GM19239 (cell line): ENCODE results near the gene SLC19A1.

Experiments used
- DNase-seq: peaks from one replicate; pipeline ENCODE4 v3.0.0; 2011; ENCODE audit warnings: low spot score; ENCODE audit not compliant: insufficient read length
- FAIRE-seq: peaks from 2 replicates; lab custom pipeline; 2011; peaks lifted over from hg19 to GRCh38; lab: Jason Lieb, UNC

The SLC19A1 gene

DNA sequence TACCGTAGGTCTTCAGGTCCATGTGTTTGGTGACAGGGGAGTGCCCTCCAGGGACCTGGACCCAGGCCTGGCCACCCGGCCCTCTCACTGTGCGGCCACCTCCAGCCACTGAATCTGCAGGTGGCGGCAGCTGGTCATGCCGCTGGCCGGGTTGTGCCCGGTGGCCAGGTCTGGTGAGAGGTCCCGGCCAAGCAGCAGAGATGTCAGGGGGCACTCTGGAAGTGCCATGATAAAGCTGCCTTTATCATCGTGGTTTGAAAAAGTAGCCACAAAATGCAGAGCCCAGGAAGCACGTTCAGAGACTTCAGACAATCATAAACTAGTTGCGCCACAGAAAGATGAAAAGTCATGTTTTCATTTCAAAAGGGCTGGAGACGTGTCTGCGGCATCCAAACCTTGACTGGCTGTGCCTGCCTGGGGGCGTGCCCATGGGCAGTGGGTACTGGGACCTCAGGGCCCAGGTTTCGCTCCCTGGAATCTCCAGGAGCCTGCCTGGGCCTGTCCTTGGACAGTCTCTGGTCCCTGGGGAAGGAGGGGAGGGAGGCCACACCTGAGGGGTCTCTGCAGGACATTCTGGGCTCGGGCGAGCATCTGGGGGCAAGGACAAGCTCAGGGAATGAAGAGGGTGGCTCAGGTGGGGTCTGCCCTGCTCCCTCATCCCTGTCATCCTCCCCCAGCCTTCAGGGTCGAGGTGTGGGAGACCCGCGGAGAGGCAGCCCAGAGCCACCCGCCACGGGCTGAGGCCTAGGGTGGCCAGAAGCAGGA lies 92.4 kb downstream of the SLC19A1 start:
- DNase-seq (no peak), FAIRE-seq (no peak)

DNA sequence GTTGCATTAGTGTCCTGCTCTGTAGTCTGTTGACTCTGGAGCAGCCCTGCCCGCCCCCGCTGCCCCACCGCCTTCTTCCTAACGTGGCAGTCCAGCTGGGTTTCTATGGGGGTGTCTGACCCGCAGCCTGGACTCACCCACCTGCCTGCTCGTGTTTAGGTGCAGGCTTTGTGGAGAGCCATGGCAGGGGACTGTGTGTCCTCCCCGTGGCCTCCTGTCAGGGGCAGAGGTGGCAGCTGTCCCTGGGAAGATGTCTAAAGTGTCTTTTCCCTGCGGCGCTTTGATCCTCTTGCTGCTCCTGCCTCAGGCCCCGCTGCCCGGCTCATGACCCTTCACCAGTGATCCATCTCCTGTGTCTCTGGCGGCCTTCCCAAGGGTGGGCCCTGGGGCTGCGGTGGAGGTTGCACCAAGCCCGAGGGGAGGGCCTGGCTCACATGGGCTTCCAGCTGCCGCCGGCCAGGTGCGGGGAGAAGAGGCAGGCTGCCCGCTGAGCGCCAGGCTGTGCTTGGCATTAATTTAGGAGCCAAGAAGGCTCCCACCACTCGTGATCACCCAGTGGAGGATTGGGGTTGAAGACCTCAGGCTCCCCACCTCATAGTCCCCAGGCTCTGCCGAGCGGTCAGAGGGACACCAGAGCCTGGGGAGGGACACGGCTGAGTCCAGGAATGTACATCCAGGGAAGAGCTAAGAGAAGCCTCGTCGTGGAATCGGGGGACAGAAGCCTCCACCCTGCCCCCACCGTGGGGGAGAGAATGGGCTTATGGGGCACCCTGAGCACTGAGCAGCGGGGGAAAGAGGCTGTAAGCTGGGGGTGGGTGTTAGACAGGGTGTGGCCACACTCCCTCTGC lies 93.2 kb downstream of the SLC19A1 start:
- DNase-seq (no peak), FAIRE-seq (no peak)

DNA sequence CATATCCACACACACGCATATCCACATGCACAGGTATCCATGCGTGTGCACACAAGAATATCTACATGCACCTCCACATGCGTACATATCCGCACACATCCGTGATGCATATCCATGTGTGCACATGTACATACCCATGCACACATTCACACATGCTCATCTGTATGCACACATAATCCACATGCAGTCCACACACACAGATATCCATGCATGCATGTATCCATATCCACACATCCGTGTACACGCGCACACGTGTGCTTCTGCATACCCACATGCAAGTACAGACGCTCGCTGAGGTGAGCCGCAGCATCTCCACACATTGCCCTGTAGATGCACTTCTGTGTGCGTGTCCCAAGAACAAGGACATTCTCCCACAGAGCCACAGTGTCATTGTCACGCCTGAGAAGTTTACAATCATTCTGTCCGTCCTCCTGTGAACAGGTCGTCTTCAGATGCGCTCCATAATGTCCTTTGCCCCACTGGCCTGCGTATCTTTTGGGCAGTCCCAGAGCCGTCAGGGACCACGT lies 93.9 kb downstream of the SLC19A1 start:
- DNase-seq (no peak), FAIRE-seq (no peak)
